Cardiac muscle cell (in vitro differentiated cells and primary cell): ENCODE measurements around the gene PTPRD. TPM values are rescaled to one million over a fixed set of nuclear protein-coding genes. Genes with fewer than 3 reads are reported as not detected.
"Not testable (repeated sequence)": the region's sequence is repeated elsewhere in the genome, so short reads cannot be mapped to it uniquely, and the experiment has no call there.

Experiments used
- DNase-seq, 2 donors: peaks; one replicate each; pipeline versions ENCODE4 v3.0.0 to v3.0.0-alpha.2; 2010 to 2017; ENCODE audit warnings: low read depth in 1 of 2, low spot score in 1 of 2
- H3K27ac ChIP-seq: fragments of 200-600 bp; sonication (generic); 2 replicates; pipeline ENCODE4 v1.5.1; 2016
- H3K27me3 ChIP-seq: fragments of 200-600 bp; sonication (generic); 2 replicates; pipeline ENCODE4 v1.6.0; 2016; ENCODE audit warnings: control low read depth
- H3K36me3 ChIP-seq: fragments of 200-600 bp; sonication (generic); 2 replicates; pipeline ENCODE4 v1.5.1; 2016; ENCODE audit warnings: control low read depth
- H3K4me1 ChIP-seq: fragments of 200-600 bp; sonication (generic); 2 replicates; pipeline ENCODE4 v1.8.1; 2017; ENCODE audit warnings: low read depth, mild to moderate bottlenecking, mixed run types
- H3K4me3 ChIP-seq: fragments of 200-600 bp; sonication (generic); 2 replicates; pipeline ENCODE4 v1.5.1; 2016; ENCODE audit warnings: mild to moderate bottlenecking
- H3K9me3 ChIP-seq: fragments of 200-600 bp; sonication (generic); 2 replicates; pipeline ENCODE4 v1.5.1; 2017; ENCODE audit warnings: low read depth, mild to moderate bottlenecking, control low read depth
- CTCF ChIP-seq: IDR thresholded peaks from 2 replicates; pipeline ENCODE4 v1.5.1; 2012; ENCODE audit warnings: low read depth, mild to moderate bottlenecking, low read length
- polyA plus RNA-seq: library from polyadenylated mRNA; unstranded; fragments of >200 nt; fragmentation: Nextera tagmentation; extraction: Ambion mirVana; gene quantifications from 2 replicates; pipeline ENCODE4 v1.2.1, GENCODE V29; 2016
- total RNA-seq: library from RNA; depleted of rRNA; stranded (reverse); fragments of >200 nt; gene quantifications from 2 replicates; pipeline ENCODE4 v1.2.3, GENCODE V29; 2016

PTPRD gene
- total and polyA plus RNA-seq, 2 experiments from 2014 or later = 37.0 to 287 TPM

- TF ChIP-seq CTCF = no peak
- no peak overlapping the region for H3K4me3 ChIP-seq
- H3K27me3 ChIP-seq = no peaks in the 10 kb centered on the region
- H3K4me1 ChIP-seq = no peaks in the 10 kb centered on the region
- no peak for DNase-seq
- no peaks in the 10 kb centered on the region for H3K36me3 ChIP-seq
- no peak overlapping the region for H3K27ac ChIP-seq
- H3K9me3 ChIP-seq = no peaks in the 10 kb centered on the region
These were observed 89.6 kb downstream of the PTPRD start for GRCh38 chr9:10523164-10523563.

GRCh38 chr9:10512144-10512543, 100.7 kb downstream of the PTPRD start:
- H3K36me3 ChIP-seq = no peaks in the 10 kb centered on the region
- H3K4me3 ChIP-seq = no peak overlapping the region
- no peaks in the 10 kb centered on the region for H3K4me1 ChIP-seq
- TF ChIP-seq CTCF = no peak
- no peaks in the 10 kb centered on the region for H3K27me3 ChIP-seq
- no peak for DNase-seq
- H3K9me3 ChIP-seq = no peaks in the 10 kb centered on the region
- no peak overlapping the region for H3K27ac ChIP-seq

- H3K27ac ChIP-seq = no peak overlapping the region
- H3K36me3 ChIP-seq = no peaks in the 10 kb centered on the region
- no peaks in the 10 kb centered on the region for H3K27me3 ChIP-seq
- DNase-seq = no peak
- no peak for TF ChIP-seq CTCF
- H3K4me1 ChIP-seq = no peaks in the 10 kb centered on the region
- H3K4me3 ChIP-seq = no peak overlapping the region
- no peaks in the 10 kb centered on the region for H3K9me3 ChIP-seq
These were observed 123.9 kb downstream of the PTPRD start for GRCh38 chr9:10488937-10489336.

GRCh38 chr9:10479172-10479571, 133.6 kb downstream of the PTPRD start:
- no peaks in the 10 kb centered on the region for H3K27me3 ChIP-seq

GRCh38 chr9:10449201-10449617, 163.6 kb downstream of the PTPRD start:
- H3K27ac ChIP-seq, DNase-seq, H3K9me3 ChIP-seq, H3K27me3 ChIP-seq, H3K4me1 ChIP-seq, H3K36me3 ChIP-seq, H3K4me3 ChIP-seq: not testable (repeated sequence)

More at GRCh38 chr9:10479172-10479571, 133.6 kb downstream of the PTPRD start:
- peak in 1 of 2 donors; percentile 1 for DNase-seq
- TF ChIP-seq CTCF = no peak
- Histone ChIP-seq H3K27ac (no peak overlapping the region), H3K9me3 (no peaks in the 10 kb centered on the region), H3K4me1 (no peaks in the 10 kb centered on the region), H3K4me3 (no peak overlapping the region), H3K36me3 (no peaks in the 10 kb centered on the region)

- H3K27me3 ChIP-seq = no peaks in the 10 kb centered on the region
- H3K4me3 ChIP-seq = no peak overlapping the region
- no peaks in the 10 kb centered on the region for H3K36me3 ChIP-seq
- no peak overlapping the region for H3K27ac ChIP-seq
- H3K9me3 ChIP-seq = no peaks in the 10 kb centered on the region
- DNase-seq = no peak
- no peaks in the 10 kb centered on the region for H3K4me1 ChIP-seq
- TF ChIP-seq CTCF = no peak
These were observed 165.8 kb downstream of the PTPRD start for GRCh38 chr9:10447036-10447435.
